ENCODE measurements around the gene PCDH8.

DNA sequence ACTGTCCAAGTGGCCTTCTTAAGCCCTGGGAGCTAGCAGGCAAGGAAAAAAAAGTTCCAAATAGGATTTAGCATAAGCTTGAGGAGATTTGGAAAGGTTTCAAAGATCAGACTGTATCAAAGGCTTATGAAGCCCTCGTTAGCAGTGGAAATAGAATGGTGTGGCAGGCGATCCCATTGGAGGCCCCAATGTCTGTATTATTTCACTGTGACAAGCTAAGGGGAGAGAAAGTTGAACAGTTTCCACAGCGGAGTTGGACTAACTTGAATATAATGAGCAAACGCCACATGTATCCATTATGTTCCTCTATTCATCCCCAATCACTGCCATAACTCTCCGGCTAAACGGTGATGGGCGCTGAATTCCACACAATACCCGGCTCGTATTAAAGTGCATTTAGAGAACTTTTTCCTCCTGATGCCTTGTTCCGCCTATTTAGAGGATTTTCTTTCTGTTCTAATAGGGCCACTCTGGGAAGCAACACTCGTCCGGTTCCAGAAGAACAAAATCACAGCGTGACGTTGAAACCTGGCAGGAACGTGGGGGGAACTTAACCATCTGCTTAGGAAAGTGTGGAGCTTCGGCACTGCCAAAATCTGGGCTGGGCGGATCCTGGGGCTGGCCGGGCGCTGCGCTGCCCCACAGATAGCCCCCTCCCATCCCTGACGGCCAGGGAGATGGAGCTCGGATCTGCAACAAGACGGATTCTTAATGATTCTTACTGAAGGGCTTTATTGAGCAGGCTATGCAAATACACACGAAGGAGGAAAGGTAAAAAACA lies 1.0 kb upstream of the PCDH8 start:
- TF ChIP-seq GATA2 (IDR thresholded peaks at IDR 0.05; ENCODE audit: low read depth, low read length): no peak
- TF ChIP-seq GATA3 (IDR thresholded peaks at IDR 0.05; ENCODE audit: low read depth, low read length): no peak
